HCT116 (cell line): ENCODE results near the gene TBC1D19. TPM values are rescaled to one million over a fixed set of nuclear protein-coding genes. Genes with fewer than 3 reads are reported as not detected.

Experiments
- ATAC-seq: fragments of 200-7000 bp; cut with Tn5 transposase; 2 replicates; pipeline ENCODE4 v1.9.1; 2020; ENCODE audit warnings: mild to moderate bottlenecking, moderate library complexity
- BruUV-seq: library from RNA; stranded (reverse); fragments of 400-500 nt; replicated peaks from 2 replicates; lab custom pipeline; 2021; lab: Mats Ljungman, UMichigan
- CTCF ChIA-PET: fragments of 300-600 bp; sonication (Branson Sonifier 250); formaldehyde crosslinking; loops from one replicate; lab custom pipeline; 2021; ENCODE audit warnings: antibody characterized with exemption; lab: Charles Lee
- POLR2A ChIA-PET: fragments of 300-600, 350-600 bp; sonication (Branson Sonifier 250); formaldehyde crosslinking; loops from one replicate; lab custom pipeline; 2021; ENCODE audit warnings: antibody characterized with exemption; lab: Charles Lee
- RAD21 ChIA-PET, 2 experiments: fragments of 300-600 bp; sonication (Branson Sonifier 250); formaldehyde crosslinking; loops; one replicate each; lab custom pipeline; 2023; ENCODE audit warnings: low total read pairs in 2 of 2; ENCODE audit not compliant: uncharacterized antibody in 2 of 2, unreplicated experiment in 2 of 2, low non-redundant PET in 1 of 2; lab: Charles Lee
- DNase-seq: peaks from one replicate; pipeline ENCODE4 v3.0.0-alpha.2; 2010; ENCODE audit warnings: low read depth, low spot score
- H2AFZ ChIP-seq: fragments of 200-600 bp; shearing (Covaris generic), sonication (generic); 2 replicates; pipeline ENCODE4 v1.6.1; 2017; ENCODE audit warnings: low read depth, mixed run types, mixed read lengths, antibody characterized with exemption, low read length; ENCODE audit not compliant: poor library complexity, severe bottlenecking
- H3K27ac ChIP-seq: 2 replicates; pipeline ENCODE4 v1.5.1; 2012; ENCODE audit warnings: low read depth, low read length
- H3K27me3 ChIP-seq: fragments of 200-600 bp; sonication (generic); 2 replicates; pipeline ENCODE4 v1.6.1; 2016; ENCODE audit warnings: mixed run types, low read length, mixed read lengths; ENCODE audit not compliant: insufficient read depth
- H3K36me3 ChIP-seq, 2 experiments: fragments of 200-500 bp in 1 of 2; fragments of 200-600 bp in 1 of 2; sonication (Bioruptor generic) in 1 of 2; sonication (generic) in 1 of 2; 2 replicates each; pipeline versions ENCODE4 v1.5.1 to v1.6.1; 2014 to 2016; ENCODE audit warnings: low read length in 2 of 2, inconsistent platforms in 1 of 2, mixed read lengths in 1 of 2, mixed run types in 1 of 2; ENCODE audit not compliant: insufficient read depth in 2 of 2, control insufficient read depth in 1 of 2
- H3K4me1 ChIP-seq, 2 experiments: fragments of 200-600 bp in 1 of 2; sonication (generic) in 1 of 2; 2 replicates each; pipeline versions ENCODE4 v1.5.1 to v1.6.1; 2012 to 2017; ENCODE audit warnings: low read length in 2 of 2, inconsistent platforms in 1 of 2, mild to moderate bottlenecking in 1 of 2, mixed read lengths in 1 of 2, mixed run types in 1 of 2, moderate library complexity in 1 of 2; ENCODE audit not compliant: insufficient read depth in 2 of 2, control insufficient read depth in 1 of 2
- H3K4me2 ChIP-seq: fragments of 200-600 bp; sonication (generic); 2 replicates; pipeline ENCODE4 v1.6.1; 2017; ENCODE audit warnings: mixed run types, low read length, mixed read lengths
- H3K4me3 ChIP-seq, 2 experiments: fragments of 200-600 bp in 1 of 2; sonication (generic) in 1 of 2; replicated peaks in 1 of 2; 2 replicates each; pipeline ENCODE4 v1.5.1; 2011 to 2016; ENCODE audit warnings: low read length in 2 of 2, control low read depth in 1 of 2, low read depth in 1 of 2, mild to moderate bottlenecking in 1 of 2, mixed read lengths in 1 of 2, mixed run types in 1 of 2
- H3K79me2 ChIP-seq: fragments of 200-600 bp; sonication (generic); 2 replicates; pipeline ENCODE4 v1.6.1; 2017; ENCODE audit warnings: mild to moderate bottlenecking, mixed run types, low read length, moderate library complexity, mixed read lengths; ENCODE audit not compliant: insufficient read depth
- H3K9ac ChIP-seq: fragments of 200-600 bp; sonication (generic); 2 replicates; pipeline ENCODE4 v1.6.1; 2016; ENCODE audit warnings: low read length, mixed read lengths
- H3K9me2 ChIP-seq: fragments of 200-600 bp; sonication (generic), shearing (Covaris generic); 2 replicates; pipeline ENCODE4 v1.6.1; 2017; ENCODE audit warnings: mixed run types, mild to moderate bottlenecking, moderate library complexity; ENCODE audit not compliant: insufficient read depth
- H3K9me3 ChIP-seq, 2 experiments: fragments of 200-500 bp in 1 of 2; fragments of 200-600 bp in 1 of 2; sonication (Bioruptor generic) in 1 of 2; sonication (generic) in 1 of 2; 2 replicates each; pipeline ENCODE4 v1.6.1; 2014 to 2017; ENCODE audit warnings: low read length in 2 of 2, mixed read lengths in 2 of 2, inconsistent platforms in 1 of 2, low read depth in 1 of 2, mild to moderate bottlenecking in 1 of 2, mixed run types in 1 of 2, moderate library complexity in 1 of 2; ENCODE audit not compliant: control insufficient read depth in 1 of 2, insufficient read depth in 1 of 2
- H4K20me1 ChIP-seq: fragments of 200-600 bp; sonication (generic), shearing (Covaris generic); 2 replicates; pipeline ENCODE4 v1.6.1; 2017; ENCODE audit warnings: mixed run types, mild to moderate bottlenecking, moderate library complexity; ENCODE audit not compliant: insufficient read depth
- ATF3 ChIP-seq: IDR thresholded peaks from 2 replicates; pipeline ENCODE4 v1.6.1; 2012
- CBX3 ChIP-seq: IDR thresholded peaks from 2 replicates; pipeline ENCODE4 v1.6.1; 2012; ENCODE audit warnings: low read depth
- CEBPB ChIP-seq: IDR thresholded peaks from 2 replicates; pipeline ENCODE4 v1.6.1; 2012; ENCODE audit warnings: low read depth
- EGR1 ChIP-seq: IDR thresholded peaks from 2 replicates; pipeline ENCODE4 v1.6.1; 2012; ENCODE audit warnings: low read depth
- EZH2 ChIP-seq: fragments of 200-600 bp; sonication (generic); IDR thresholded peaks from 2 replicates; pipeline ENCODE4 v1.6.1; 2017; ENCODE audit warnings: antibody characterized with exemption, mixed run types
- EZH2phosphoT487 ChIP-seq: fragments of 200-600 bp; IDR thresholded peaks from 2 replicates; pipeline ENCODE4 v1.6.1; 2018; ENCODE audit warnings: antibody characterized with exemption, borderline replicate concordance
- FOSL1 ChIP-seq: IDR thresholded peaks from 2 replicates; pipeline ENCODE4 v1.6.1; 2012; ENCODE audit warnings: low read depth
- JUND ChIP-seq: IDR thresholded peaks from 2 replicates; pipeline ENCODE4 v1.6.1; 2012
- POLR2AphosphoS5 ChIP-seq: IDR thresholded peaks from 2 replicates; pipeline ENCODE4 v1.6.1; 2011; ENCODE audit warnings: mild to moderate bottlenecking, low read depth, low read length, moderate library complexity
- RAD21 ChIP-seq: IDR thresholded peaks from 2 replicates; pipeline ENCODE4 v1.6.1; 2012; ENCODE audit warnings: low read depth, mild to moderate bottlenecking
- REST ChIP-seq: IDR thresholded peaks from 2 replicates; pipeline ENCODE4 v1.6.1; 2012; ENCODE audit warnings: low read depth
- SIN3A ChIP-seq: IDR thresholded peaks from 2 replicates; pipeline ENCODE4 v1.6.1; 2012; ENCODE audit warnings: low read depth
- SP1 ChIP-seq: IDR thresholded peaks from 2 replicates; pipeline ENCODE4 v1.6.1; 2012; ENCODE audit warnings: low read depth
- TCF7L2 ChIP-seq: IDR thresholded peaks from 2 replicates; pipeline ENCODE4 v1.7.0; 2011; ENCODE audit warnings: borderline replicate concordance, inconsistent platforms; ENCODE audit not compliant: insufficient read depth, insufficient read length; ENCODE audit errors: extremely low read depth
- YY1 ChIP-seq: IDR thresholded peaks from 2 replicates; pipeline ENCODE4 v1.6.1; 2011; ENCODE audit warnings: low read length, low read depth, moderate library complexity, mild to moderate bottlenecking; ENCODE audit not compliant: insufficient replicate concordance; ENCODE audit errors: extremely low read depth
- ZBTB33 ChIP-seq: IDR thresholded peaks from 2 replicates; pipeline ENCODE4 v1.6.1; 2011; ENCODE audit warnings: mild to moderate bottlenecking, low read length, moderate library complexity; ENCODE audit not compliant: insufficient replicate concordance; ENCODE audit errors: extremely low read depth
- ZNF274 ChIP-seq: fragments of 200-500 bp; sonication (Bioruptor generic); IDR thresholded peaks from 2 replicates; pipeline ENCODE4 v1.6.1; 2014; ENCODE audit warnings: mild to moderate bottlenecking, low read depth, low read length, inconsistent platforms
- intact Hi-C: fragments of 100-400 bp; cut with micrococcal nuclease; formaldehyde crosslinking; loops from 2 replicates; pipeline ENCODE4 v1.10.0; 2022
- total RNA-seq: library from RNA; stranded (reverse); gene quantifications from one replicate; pipeline ENCODE4 v1.2.1, GENCODE V29; 2021; ENCODE audit not compliant: unreplicated experiment
- TF ChIP-seq, protein P1 (sequence below): IDR thresholded peaks from 2 replicates; pipeline ENCODE4 v1.6.1; 2012
- TF ChIP-seq, protein P2 (sequence below), 3 experiments: fragments of 200-600 bp in 1 of 3; sonication (generic) in 1 of 3; IDR thresholded peaks in 2 of 3; conservative IDR thresholded peaks in 1 of 3; 2 replicates each; pipeline ENCODE4 v1.5.1; 2012 to 2017; ENCODE audit warnings: low read depth in 2 of 3, low read length in 2 of 3, antibody characterized with exemption in 1 of 3, borderline replicate concordance in 1 of 3, control low read depth in 1 of 3, mild to moderate bottlenecking in 1 of 3, mixed read lengths in 1 of 3, mixed run types in 1 of 3, moderate library complexity in 1 of 3; ENCODE audit not compliant: insufficient read depth in 1 of 3

The TBC1D19 gene
- total RNA-seq, 1 experiment from 2014 or later = 25.4 TPM

GRCh38 chr4:26763063-26763462, 179.2 kb downstream of the TBC1D19 start:
- ChIA-PET POLR2A (no interaction called here), CTCF (no interaction called here), RAD21 (no interaction called here)
- Histone ChIP-seq H3K4me3 (no peak overlapping the region), H3K4me1 (peaks cover 0 to 10% of the 10 kb centered on the region in 2 experiments; a peak in 1 of 4 replicates), H3K27me3 (no peaks in the 10 kb centered on the region), H3K36me3 (no peaks in the 10 kb centered on the region), H3K9ac (no peak overlapping the region), H2AFZ (no peak overlapping the region), H3K9me3 (no peaks in the 10 kb centered on the region), H4K20me1 (no peaks in the 10 kb centered on the region), H3K9me2 (no peaks in the 10 kb centered on the region), H3K27ac (no peak overlapping the region), H3K79me2 (no peaks in the 10 kb centered on the region), H3K4me2 (no peak overlapping the region)
- ATAC-seq = no peak
- DNase-seq = no peak
- no TSS peak for BruUV-seq
- TF ChIP-seq TCF7L2 (no peak), FOSL1 (no peak), SP1 (no peak), RAD21 (no peak), CBX3 (no peak), ZBTB33 (no peak), REST (no peak), CEBPB (no peak), EZH2phosphoT487 (no peak), YY1 (no peak), EGR1 (no peak), ATF3 (no peak), ZNF274 (no peak), POLR2AphosphoS5 (no peak), JUND (no peak), EZH2 (no peak), SIN3A (no peak)
- TF ChIP-seq, protein P1, sequence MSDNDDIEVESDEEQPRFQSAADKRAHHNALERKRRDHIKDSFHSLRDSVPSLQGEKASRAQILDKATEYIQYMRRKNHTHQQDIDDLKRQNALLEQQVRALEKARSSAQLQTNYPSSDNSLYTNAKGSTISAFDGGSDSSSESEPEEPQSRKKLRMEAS = no peak
- TF ChIP-seq, protein P2, sequence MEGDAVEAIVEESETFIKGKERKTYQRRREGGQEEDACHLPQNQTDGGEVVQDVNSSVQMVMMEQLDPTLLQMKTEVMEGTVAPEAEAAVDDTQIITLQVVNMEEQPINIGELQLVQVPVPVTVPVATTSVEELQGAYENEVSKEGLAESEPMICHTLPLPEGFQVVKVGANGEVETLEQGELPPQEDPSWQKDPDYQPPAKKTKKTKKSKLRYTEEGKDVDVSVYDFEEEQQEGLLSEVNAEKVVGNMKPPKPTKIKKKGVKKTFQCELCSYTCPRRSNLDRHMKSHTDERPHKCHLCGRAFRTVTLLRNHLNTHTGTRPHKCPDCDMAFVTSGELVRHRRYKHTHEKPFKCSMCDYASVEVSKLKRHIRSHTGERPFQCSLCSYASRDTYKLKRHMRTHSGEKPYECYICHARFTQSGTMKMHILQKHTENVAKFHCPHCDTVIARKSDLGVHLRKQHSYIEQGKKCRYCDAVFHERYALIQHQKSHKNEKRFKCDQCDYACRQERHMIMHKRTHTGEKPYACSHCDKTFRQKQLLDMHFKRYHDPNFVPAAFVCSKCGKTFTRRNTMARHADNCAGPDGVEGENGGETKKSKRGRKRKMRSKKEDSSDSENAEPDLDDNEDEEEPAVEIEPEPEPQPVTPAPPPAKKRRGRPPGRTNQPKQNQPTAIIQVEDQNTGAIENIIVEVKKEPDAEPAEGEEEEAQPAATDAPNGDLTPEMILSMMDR (IDR thresholded peaks at IDR 0.05 in 2 of 3, conservative IDR thresholded peaks at IDR 0.05 in 1 of 3; ENCODE audit: borderline replicate concordance in 1 of 3, insufficient read depth in 1 of 3, low read depth in 2 of 3, low read length in 2 of 3) = no peak
- intact Hi-C loops = no loop called here
